ENCODE data around the gene SLC5A1.
"Not testable (repeated sequence)": the region's sequence is repeated elsewhere in the genome, so short reads cannot be mapped to it uniquely, and the experiment has no call there.

DNA sequence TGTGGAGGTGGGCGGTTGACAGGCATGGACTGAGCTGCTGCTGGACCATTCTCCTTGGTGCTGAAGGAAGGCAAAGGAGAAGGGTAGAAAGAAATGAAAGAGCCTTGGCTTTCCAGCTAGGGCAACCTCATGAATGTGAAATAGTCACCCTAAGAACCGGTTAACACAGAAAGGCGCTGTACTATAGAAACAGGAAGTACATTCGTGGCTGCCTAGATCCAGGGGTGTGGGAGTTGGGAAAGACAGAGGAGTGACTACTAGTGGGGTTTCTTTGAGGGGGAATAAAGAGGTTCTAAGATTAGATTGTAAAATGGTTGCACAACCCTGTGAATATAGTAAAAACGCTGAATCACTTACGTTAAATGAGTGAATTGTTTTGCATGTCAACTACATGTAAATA is 108.6 kb downstream of the SLC5A1 start:
- TF ChIP-seq CTCF (conservative IDR thresholded peaks at IDR 0.05; ENCODE audit: low read depth in 2 of 2); POLR2AphosphoS5 (IDR thresholded peaks at IDR 0.05; ENCODE audit: low read depth); EZH2phosphoT487 (IDR thresholded peaks at IDR 0.05; ENCODE audit: unreplicated experiment); EZH2 (IDR thresholded peaks at IDR 0.05; ENCODE audit: low read depth, unreplicated experiment); CREB1 (CRISPR knock-in tag; IDR thresholded peaks at IDR 0.05; ENCODE audit: low read depth); STAT1 (IDR thresholded peaks at IDR 0.05; ENCODE audit: unreplicated experiment); ZNF114 (CRISPR knock-in tag; IDR thresholded peaks at IDR 0.05); JUNB (IDR thresholded peaks at IDR 0.05; ENCODE audit: unreplicated experiment); NANOG (IDR thresholded peaks at IDR 0.05; ENCODE audit: borderline replicate concordance); ZNF331 (CRISPR knock-in tag; IDR thresholded peaks at IDR 0.05; ENCODE audit: low read depth); ZNF462 (CRISPR knock-in tag; IDR thresholded peaks at IDR 0.05): not testable (repeated sequence)
- TF ChIP-seq, protein P1, sequence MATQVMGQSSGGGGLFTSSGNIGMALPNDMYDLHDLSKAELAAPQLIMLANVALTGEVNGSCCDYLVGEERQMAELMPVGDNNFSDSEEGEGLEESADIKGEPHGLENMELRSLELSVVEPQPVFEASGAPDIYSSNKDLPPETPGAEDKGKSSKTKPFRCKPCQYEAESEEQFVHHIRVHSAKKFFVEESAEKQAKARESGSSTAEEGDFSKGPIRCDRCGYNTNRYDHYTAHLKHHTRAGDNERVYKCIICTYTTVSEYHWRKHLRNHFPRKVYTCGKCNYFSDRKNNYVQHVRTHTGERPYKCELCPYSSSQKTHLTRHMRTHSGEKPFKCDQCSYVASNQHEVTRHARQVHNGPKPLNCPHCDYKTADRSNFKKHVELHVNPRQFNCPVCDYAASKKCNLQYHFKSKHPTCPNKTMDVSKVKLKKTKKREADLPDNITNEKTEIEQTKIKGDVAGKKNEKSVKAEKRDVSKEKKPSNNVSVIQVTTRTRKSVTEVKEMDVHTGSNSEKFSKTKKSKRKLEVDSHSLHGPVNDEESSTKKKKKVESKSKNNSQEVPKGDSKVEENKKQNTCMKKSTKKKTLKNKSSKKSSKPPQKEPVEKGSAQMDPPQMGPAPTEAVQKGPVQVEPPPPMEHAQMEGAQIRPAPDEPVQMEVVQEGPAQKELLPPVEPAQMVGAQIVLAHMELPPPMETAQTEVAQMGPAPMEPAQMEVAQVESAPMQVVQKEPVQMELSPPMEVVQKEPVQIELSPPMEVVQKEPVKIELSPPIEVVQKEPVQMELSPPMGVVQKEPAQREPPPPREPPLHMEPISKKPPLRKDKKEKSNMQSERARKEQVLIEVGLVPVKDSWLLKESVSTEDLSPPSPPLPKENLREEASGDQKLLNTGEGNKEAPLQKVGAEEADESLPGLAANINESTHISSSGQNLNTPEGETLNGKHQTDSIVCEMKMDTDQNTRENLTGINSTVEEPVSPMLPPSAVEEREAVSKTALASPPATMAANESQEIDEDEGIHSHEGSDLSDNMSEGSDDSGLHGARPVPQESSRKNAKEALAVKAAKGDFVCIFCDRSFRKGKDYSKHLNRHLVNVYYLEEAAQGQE (IDR thresholded peaks at IDR 0.05; ENCODE audit: unreplicated experiment) = not testable (repeated sequence)
- TF ChIP-seq, protein P2, sequence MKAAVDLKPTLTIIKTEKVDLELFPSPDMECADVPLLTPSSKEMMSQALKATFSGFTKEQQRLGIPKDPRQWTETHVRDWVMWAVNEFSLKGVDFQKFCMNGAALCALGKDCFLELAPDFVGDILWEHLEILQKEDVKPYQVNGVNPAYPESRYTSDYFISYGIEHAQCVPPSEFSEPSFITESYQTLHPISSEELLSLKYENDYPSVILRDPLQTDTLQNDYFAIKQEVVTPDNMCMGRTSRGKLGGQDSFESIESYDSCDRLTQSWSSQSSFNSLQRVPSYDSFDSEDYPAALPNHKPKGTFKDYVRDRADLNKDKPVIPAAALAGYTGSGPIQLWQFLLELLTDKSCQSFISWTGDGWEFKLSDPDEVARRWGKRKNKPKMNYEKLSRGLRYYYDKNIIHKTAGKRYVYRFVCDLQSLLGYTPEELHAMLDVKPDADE (IDR thresholded peaks at IDR 0.05) = not testable (repeated sequence)

Measured in GM23338 (cell line).